ENCODE data around the gene TXNDC11. TPM values are rescaled to one million over a fixed set of nuclear protein-coding genes. Genes with fewer than 3 reads are reported as not detected.

Gene TXNDC11
- total RNA-seq, 1 donor from 2014 or later, result 39.7 TPM

GRCh38 chr16:11717811-11718210 lies 24.8 kb downstream of the TXNDC11 start:
- Mint-ChIP-seq H3K36me3 (ENCODE audit: low read depth) (peaks cover 20% of the 10 kb centered on the region), H3K4me3 (ENCODE audit: unreplicated experiment) (no peak overlapping the region), H3K4me1 (ENCODE audit: low read depth) (peaks cover 19% of the 10 kb centered on the region), H3K9me3 (ENCODE audit: low read depth) (no peaks in the 10 kb centered on the region), H3K27ac (ENCODE audit: unreplicated experiment) (peak overlapping the region; percentile 23), H3K27me3 (ENCODE audit: low read depth) (no peaks in the 10 kb centered on the region)
- no peak for DNase-seq (ENCODE audit: low spot score)
- TF ChIP-seq CTCF (IDR thresholded peaks at IDR 0.05), result no peak

DNA sequence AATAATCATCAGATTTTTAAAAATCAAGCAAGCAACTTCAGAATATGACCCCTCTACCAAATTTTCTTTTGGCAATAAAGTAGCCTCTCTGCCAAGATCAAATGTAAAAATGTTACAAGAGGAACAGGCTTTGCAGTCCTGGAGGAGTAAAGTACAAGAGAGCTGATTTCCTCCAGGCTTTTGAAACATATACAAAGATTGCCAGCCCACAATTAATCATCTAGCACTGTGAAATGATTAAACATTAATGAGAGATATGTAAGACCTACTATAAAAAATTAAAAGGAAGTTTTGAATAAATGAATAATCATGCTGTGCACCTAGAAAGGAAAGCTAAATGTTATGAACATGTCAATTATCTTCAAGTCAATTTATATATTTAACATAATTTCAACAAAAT lies 26.3 kb downstream of the TXNDC11 start:
- peaks cover 14% of the 10 kb centered on the region for H3K36me3 Mint-ChIP-seq (ENCODE audit: low read depth)
- no peak for DNase-seq (ENCODE audit: low spot score)
- no peak for TF ChIP-seq CTCF (IDR thresholded peaks at IDR 0.05)
- no peak overlapping the region for H3K4me3 Mint-ChIP-seq (ENCODE audit: unreplicated experiment)
- peaks cover 19% of the 10 kb centered on the region for H3K4me1 Mint-ChIP-seq (ENCODE audit: low read depth)
- H3K27me3 Mint-ChIP-seq (ENCODE audit: low read depth), result no peaks in the 10 kb centered on the region
- H3K9me3 Mint-ChIP-seq (ENCODE audit: low read depth), result no peaks in the 10 kb centered on the region
- H3K27ac Mint-ChIP-seq (ENCODE audit: unreplicated experiment), result no peak overlapping the region

GRCh38 chr16:11715246-11715947 lies 27.3 kb downstream of the TXNDC11 start:
- no peaks in the 10 kb centered on the region for H3K27me3 Mint-ChIP-seq (ENCODE audit: low read depth)
- H3K36me3 Mint-ChIP-seq (ENCODE audit: low read depth), result peaks cover 13% of the 10 kb centered on the region
- H3K27ac Mint-ChIP-seq (ENCODE audit: unreplicated experiment), result no peak overlapping the region

DNA sequence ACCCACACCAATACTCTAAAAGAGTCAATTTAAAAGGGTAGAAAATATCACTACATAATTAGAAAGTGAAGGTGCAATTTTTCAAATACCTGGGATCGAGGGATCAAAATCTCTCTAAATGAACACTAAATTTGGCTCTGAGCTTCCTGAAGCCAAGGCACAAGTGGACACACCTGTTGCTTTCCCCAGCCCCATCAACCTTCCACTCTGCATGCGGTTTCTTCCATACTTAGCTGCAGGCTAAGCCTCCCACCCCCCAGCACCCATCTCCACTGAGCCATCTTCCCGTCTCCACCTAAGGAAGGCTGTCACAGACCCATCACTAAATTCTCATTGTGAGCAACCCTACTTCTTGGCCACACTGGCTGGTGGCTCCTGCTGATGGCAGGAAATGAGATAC lies 30.5 kb downstream of the TXNDC11 start:
- DNase-seq (ENCODE audit: low spot score), result no peak
- Mint-ChIP-seq H3K4me3 (ENCODE audit: unreplicated experiment) (no peak overlapping the region), H3K9me3 (ENCODE audit: low read depth) (no peaks in the 10 kb centered on the region), H3K36me3 (ENCODE audit: low read depth) (peaks cover 12% of the 10 kb centered on the region), H3K4me1 (ENCODE audit: low read depth) (peaks cover 23% of the 10 kb centered on the region), H3K27me3 (ENCODE audit: low read depth) (no peaks in the 10 kb centered on the region), H3K27ac (ENCODE audit: unreplicated experiment) (no peak overlapping the region)
- TF ChIP-seq CTCF (IDR thresholded peaks at IDR 0.05), result no peak

More at GRCh38 chr16:11715246-11715947, 27.3 kb downstream of the TXNDC11 start:
- H3K4me1 Mint-ChIP-seq (ENCODE audit: low read depth), result peaks cover 19% of the 10 kb centered on the region
- H3K9me3 Mint-ChIP-seq (ENCODE audit: low read depth), result no peaks in the 10 kb centered on the region
- H3K4me3 Mint-ChIP-seq (ENCODE audit: unreplicated experiment), result no peak overlapping the region
- DNase-seq (ENCODE audit: low spot score), result no peak
- no peak for TF ChIP-seq CTCF (IDR thresholded peaks at IDR 0.05)

DNA sequence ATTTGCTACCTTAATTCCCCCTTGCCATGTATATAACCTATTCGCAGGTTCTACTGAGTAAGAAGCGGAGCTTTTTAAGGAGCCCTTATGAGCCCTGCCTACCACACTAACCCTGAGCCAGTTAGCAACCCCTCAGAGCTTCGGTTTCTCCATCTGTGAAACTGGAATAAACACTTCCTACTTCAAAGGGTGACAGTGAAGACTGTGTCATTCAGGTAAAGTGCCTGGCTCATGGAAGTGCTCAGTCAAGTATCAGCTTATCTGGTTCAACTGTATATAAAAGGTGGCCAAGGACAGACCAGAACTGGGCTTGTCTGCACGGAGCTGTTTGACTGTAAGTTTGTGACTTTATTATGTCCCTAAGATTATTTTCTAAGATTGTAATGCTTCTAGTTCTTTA lies 31.0 kb downstream of the TXNDC11 start:
- H3K27me3 Mint-ChIP-seq (ENCODE audit: low read depth), result no peaks in the 10 kb centered on the region
- H3K4me1 Mint-ChIP-seq (ENCODE audit: low read depth), result peaks cover 21% of the 10 kb centered on the region
- no peak overlapping the region for H3K4me3 Mint-ChIP-seq (ENCODE audit: unreplicated experiment)
- no peaks in the 10 kb centered on the region for H3K9me3 Mint-ChIP-seq (ENCODE audit: low read depth)
- TF ChIP-seq CTCF (IDR thresholded peaks at IDR 0.05), result no peak
- no peak for DNase-seq (ENCODE audit: low spot score)
- peaks cover 11% of the 10 kb centered on the region for H3K36me3 Mint-ChIP-seq (ENCODE audit: low read depth)
- H3K27ac Mint-ChIP-seq (ENCODE audit: unreplicated experiment), result no peak overlapping the region

Measured in chondrocyte (in vitro differentiated cells).